CD8-positive, alpha-beta memory T cell (primary cell): ENCODE measurements around the gene HOXD9. TPM values are rescaled to one million over a fixed set of nuclear protein-coding genes. Genes with fewer than 3 reads are reported as not detected.

Experiments
- CTCF ChIA-PET: fragments of 350-600 bp; sonication (Branson Sonifier 250); formaldehyde crosslinking; loops from one replicate; lab custom pipeline; 2021; ENCODE audit warnings: antibody characterized with exemption; lab: Charles Lee
- POLR2A ChIA-PET: fragments of 350-600 bp; sonication (Branson Sonifier 250); formaldehyde crosslinking; loops from one replicate; lab custom pipeline; 2021; ENCODE audit warnings: antibody characterized with exemption; lab: Charles Lee
- DNase-seq, 5 donors: peaks; one replicate each; pipeline versions ENCODE4 v3.0.0 to v3.0.0-alpha.2; 2020 to 2022; ENCODE audit warnings: mixed read lengths in 1 of 5
- H3K27ac ChIP-seq: one replicate; pipeline ENCODE4 v1.7.0; 2013; ENCODE audit warnings: low read depth, mild to moderate bottlenecking, low read length, moderate library complexity
- H3K27me3 ChIP-seq: 2 replicates; pipeline ENCODE4 v1.7.0; 2013; ENCODE audit warnings: low read length, mild to moderate bottlenecking; ENCODE audit not compliant: insufficient read depth, poor library complexity, severe bottlenecking
- H3K36me3 ChIP-seq: 2 replicates; pipeline ENCODE4 v1.7.0; 2013; ENCODE audit warnings: mild to moderate bottlenecking, low read length, moderate library complexity; ENCODE audit not compliant: insufficient read depth
- H3K4me1 ChIP-seq: 2 replicates; pipeline ENCODE4 v1.7.0; 2013; ENCODE audit warnings: mild to moderate bottlenecking, low read length, moderate library complexity; ENCODE audit not compliant: insufficient read depth
- H3K4me3 ChIP-seq: 2 replicates; pipeline ENCODE4 v1.7.0; 2013; ENCODE audit warnings: mild to moderate bottlenecking, low read length
- H3K9me3 ChIP-seq: 2 replicates; pipeline ENCODE4 v1.7.0; 2013; ENCODE audit warnings: mild to moderate bottlenecking, low read length
- H3K27ac Mint-ChIP-seq, 8 donors: one replicate each; pipeline ENCODE4 v1.8.0; 2020 to 2021; ENCODE audit warnings: mixed read lengths in 8 of 8, mild to moderate bottlenecking in 6 of 8, inconsistent platforms in 3 of 8, moderate library complexity in 3 of 8
- H3K27me3 Mint-ChIP-seq, 2 donors: one replicate each; pipeline ENCODE4 v1.8.0; 2020 to 2021; ENCODE audit warnings: mixed read lengths in 2 of 2, mild to moderate bottlenecking in 1 of 2, moderate library complexity in 1 of 2
- H3K36me3 Mint-ChIP-seq, 3 donors: one replicate each; pipeline ENCODE4 v1.8.0; 2020 to 2021; ENCODE audit warnings: mixed read lengths in 3 of 3, inconsistent platforms in 1 of 3, mild to moderate bottlenecking in 1 of 3
- H3K4me1 Mint-ChIP-seq, 3 donors: one replicate each; pipeline ENCODE4 v1.8.0; 2020 to 2021; ENCODE audit warnings: mixed read lengths in 3 of 3, inconsistent platforms in 1 of 3, mild to moderate bottlenecking in 1 of 3
- H3K4me3 Mint-ChIP-seq, 7 donors: one replicate each; pipeline ENCODE4 v1.8.0; 2020 to 2021; ENCODE audit warnings: mixed read lengths in 7 of 7, mild to moderate bottlenecking in 6 of 7, moderate library complexity in 4 of 7, inconsistent platforms in 2 of 7
- H3K9me3 Mint-ChIP-seq, 5 donors: one replicate each; pipeline ENCODE4 v1.8.0; 2020 to 2022; ENCODE audit warnings: mixed read lengths in 5 of 5, mild to moderate bottlenecking in 3 of 5, moderate library complexity in 2 of 5, inconsistent platforms in 1 of 5
- polyA plus RNA-seq: library from polyadenylated mRNA; unstranded; fragments of 300-500 nt; fragmentation: Illumina TruSeq; gene quantifications from one replicate; pipeline ENCODE4 v1.2.3, GENCODE V29; 2021
- total RNA-seq, 2 experiments: library from RNA; stranded (reverse); gene quantifications; one replicate each; pipeline ENCODE4 v1.2.3, GENCODE V29; 2021

Gene HOXD9
- total and polyA plus RNA-seq, 3 experiments from 2014 or later = not detected

DNA sequence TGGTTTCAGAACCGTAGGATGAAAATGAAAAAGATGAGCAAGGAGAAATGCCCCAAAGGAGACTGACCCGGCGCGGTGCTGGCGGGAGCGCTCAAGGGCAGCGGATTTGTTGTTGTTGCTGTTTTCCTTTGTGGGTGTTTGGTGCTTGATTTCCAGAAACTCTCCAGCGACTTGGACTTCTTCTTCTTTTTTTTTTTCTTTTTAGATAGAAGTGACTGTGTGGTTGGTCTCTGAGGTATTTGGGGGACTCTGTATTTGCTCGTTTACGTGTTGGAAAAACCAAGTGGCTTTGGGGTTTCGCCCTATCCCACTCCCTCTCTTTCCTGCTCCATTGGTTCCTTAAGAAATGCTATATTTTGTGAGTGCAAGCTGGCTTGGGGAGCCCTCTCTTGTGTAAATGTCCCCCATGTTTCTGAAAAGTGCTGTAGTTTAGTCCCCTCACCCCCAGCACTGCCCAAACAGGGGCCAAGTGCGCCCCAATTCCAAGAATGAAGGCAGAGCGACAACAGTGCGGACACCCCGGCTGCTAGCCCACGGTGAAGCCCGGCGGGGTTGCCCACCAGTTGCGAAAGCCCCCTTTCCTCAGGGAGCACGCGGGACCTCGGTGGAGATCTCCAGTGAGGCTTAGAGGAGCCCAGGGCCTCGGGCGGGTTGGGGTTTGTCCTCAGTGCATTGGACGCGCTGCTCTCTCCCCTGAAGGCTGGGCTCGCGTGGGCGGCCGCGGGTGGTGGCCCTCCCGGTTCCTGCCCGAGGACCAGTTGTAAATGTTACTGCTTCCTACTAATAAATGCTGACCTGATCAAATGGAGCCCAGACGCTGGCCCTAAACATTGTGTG lies 1.8 kb downstream of the HOXD9 start:
- ChIA-PET CTCF (interaction anchor here (1.0 to 6.0 kb wide), 3 partner anchors 331 to 1023 kb away, joined by 3 to 79 read pairs (median 32); no protein-coding TSS in a partner anchor), POLR2A (no interaction called here)
- Mint-ChIP-seq H3K4me3 (peak overlapping the region in 5 of 7 donors; percentile 13 to 61 (median 59)), H3K36me3 (no peaks in the 10 kb centered on the region), H3K9me3 (peaks cover 0 to 21% (median 7%) of the 10 kb centered on the region in 5 donors), H3K27ac (peak overlapping the region in 3 of 8 donors; percentile 42 to 87 (median 63)), H3K4me1 (peaks cover 21 to 34% (median 26%) of the 10 kb centered on the region in 3 donors), H3K27me3 (peaks cover 84 to 88% of the 10 kb centered on the region in 2 donors)
- H3K4me1 ChIP-seq = peaks cover 13% of the 10 kb centered on the region
- no peak overlapping the region for H3K27ac ChIP-seq
- no peaks in the 10 kb centered on the region for H3K9me3 ChIP-seq
- H3K36me3 ChIP-seq = no peaks in the 10 kb centered on the region
- H3K27me3 ChIP-seq = peaks cover 92% of the 10 kb centered on the region
- no peak overlapping the region for H3K4me3 ChIP-seq
- DNase-seq = no peak

- Histone ChIP-seq H3K27ac (no peak overlapping the region), H3K36me3 (no peaks in the 10 kb centered on the region), H3K27me3 (peaks cover 85% of the 10 kb centered on the region), H3K4me1 (peaks cover 14% of the 10 kb centered on the region), H3K9me3 (no peaks in the 10 kb centered on the region), H3K4me3 (no peak overlapping the region)
- ChIA-PET CTCF (interaction anchor here (1.0 to 6.0 kb wide), 4 partner anchors 330 to 1023 kb away, joined by 3 to 79 read pairs (median 20); no protein-coding TSS in a partner anchor), POLR2A (no interaction called here)
- Mint-ChIP-seq H3K4me3 (peak overlapping the region in 3 of 7 donors; percentile 2 to 34 (median 15)), H3K9me3 (peaks cover 0 to 18% (median 5%) of the 10 kb centered on the region in 5 donors), H3K4me1 (peaks cover 21 to 34% (median 26%) of the 10 kb centered on the region in 3 donors), H3K27ac (peak overlapping the region in 2 of 8 donors; percentile 49 to 87), H3K27me3 (peaks cover 77 to 80% of the 10 kb centered on the region in 2 donors), H3K36me3 (no peaks in the 10 kb centered on the region)
- no peak for DNase-seq
Measured at GRCh38 chr2:176124947-176125771, 2.6 kb downstream of the HOXD9 start.

- H3K4me3 Mint-ChIP-seq = peak overlapping the region in 1 of 7 donors; percentile 15
- peaks cover 21 to 36% (median 28%) of the 10 kb centered on the region in 3 donors for H3K4me1 Mint-ChIP-seq
- H3K27me3 ChIP-seq = peaks cover 84% of the 10 kb centered on the region
- no peaks in the 10 kb centered on the region for H3K36me3 Mint-ChIP-seq
- no peaks in the 10 kb centered on the region for H3K9me3 ChIP-seq
- H3K27me3 Mint-ChIP-seq = peaks cover 74 to 76% of the 10 kb centered on the region in 2 donors
- peak overlapping the region in 1 of 8 donors; percentile 87 for H3K27ac Mint-ChIP-seq
- POLR2A ChIA-PET = no interaction called here
- H3K9me3 Mint-ChIP-seq = peaks cover 0 to 18% (median 6%) of the 10 kb centered on the region in 5 donors
- no peak for DNase-seq
- H3K27ac ChIP-seq = no peak overlapping the region
- CTCF ChIA-PET = interaction anchor here (1.0 to 6.0 kb wide), 4 partner anchors 330 to 1022 kb away, joined by 3 to 79 read pairs (median 20); no protein-coding TSS in a partner anchor
- no peak overlapping the region for H3K4me3 ChIP-seq
- peaks cover 14% of the 10 kb centered on the region for H3K4me1 ChIP-seq
- no peaks in the 10 kb centered on the region for H3K36me3 ChIP-seq
Measured at GRCh38 chr2:176125772-176126054, 3.2 kb downstream of the HOXD9 start.

DNA sequence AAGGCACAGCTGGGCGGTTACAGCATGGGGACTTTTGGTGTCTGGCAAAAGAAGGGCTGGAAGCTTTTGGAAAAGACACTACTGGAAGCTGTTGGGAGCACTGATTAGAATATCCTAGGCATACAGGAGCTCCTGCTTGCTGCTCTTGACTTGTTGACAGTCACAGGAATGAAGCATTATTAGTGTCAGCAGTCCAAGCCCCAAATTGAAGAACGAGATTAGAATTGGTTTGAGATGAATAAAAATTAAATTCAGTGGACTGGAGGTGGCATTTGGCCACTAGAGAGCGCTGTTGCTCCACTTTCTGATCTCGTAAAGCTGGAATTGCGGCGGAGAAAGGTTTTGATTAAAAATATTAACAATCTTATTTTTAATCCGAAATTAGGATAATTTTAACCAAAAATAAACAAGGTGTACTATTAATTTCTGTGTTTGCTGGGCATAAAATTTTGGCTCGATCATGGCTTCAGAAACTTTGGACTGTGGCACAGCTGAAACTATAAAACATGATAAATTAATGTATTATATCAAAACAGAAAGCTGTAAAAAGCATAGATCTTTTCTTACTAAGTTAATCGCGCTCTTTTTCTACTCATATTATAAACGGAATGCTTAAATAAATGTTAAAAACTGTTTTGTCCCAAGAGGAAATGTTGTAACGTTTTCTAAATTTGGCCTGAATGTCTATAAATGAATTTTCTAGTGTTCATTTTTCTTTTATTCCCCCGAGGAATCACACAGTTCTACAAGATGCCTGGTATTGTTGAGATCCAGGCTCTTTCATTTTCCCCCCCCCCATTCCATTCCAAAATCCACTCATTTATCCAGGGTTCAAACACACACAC lies 4.6 kb downstream of the HOXD9 start:
- no peaks in the 10 kb centered on the region for H3K36me3 Mint-ChIP-seq
- peaks cover 4 to 25% (median 13%) of the 10 kb centered on the region in 5 donors for H3K9me3 Mint-ChIP-seq
- H3K9me3 ChIP-seq = no peaks in the 10 kb centered on the region
- ChIA-PET CTCF (interaction anchor here (0.6 to 6.0 kb wide), 32 partner anchors 13 to 1207 kb away, joined by 3 to 79 read pairs (median 4); no protein-coding TSS in a partner anchor), POLR2A (interaction anchor here (0.6 to 1.2 kb wide), 2 partner anchors 82 to 328 kb away, joined by 3 to 4 read pairs; no protein-coding TSS in a partner anchor)
- peaks cover 76 to 79% of the 10 kb centered on the region in 2 donors for H3K27me3 Mint-ChIP-seq
- H3K36me3 ChIP-seq = no peaks in the 10 kb centered on the region
- H3K27me3 ChIP-seq = peaks cover 83% of the 10 kb centered on the region
- H3K4me1 Mint-ChIP-seq = peaks cover 31 to 49% (median 40%) of the 10 kb centered on the region in 3 donors
- peak overlapping the region in 2 of 8 donors; percentile 46 to 87 for H3K27ac Mint-ChIP-seq
- DNase-seq = peak; percentile 49 to 72 (median 62)
- no peak overlapping the region for H3K4me3 ChIP-seq
- no peak overlapping the region for H3K27ac ChIP-seq
- H3K4me3 Mint-ChIP-seq = peak overlapping the region in 1 of 7 donors; percentile 53
- peaks cover 16% of the 10 kb centered on the region for H3K4me1 ChIP-seq

GRCh38 chr2:176127774-176128072 lies 5.2 kb downstream of the HOXD9 start:
- no peaks in the 10 kb centered on the region for H3K9me3 ChIP-seq
- Mint-ChIP-seq H3K4me1 (peaks cover 34 to 55% (median 41%) of the 10 kb centered on the region in 3 donors), H3K36me3 (no peaks in the 10 kb centered on the region), H3K9me3 (peaks cover 5 to 29% (median 17%) of the 10 kb centered on the region in 5 donors), H3K27me3 (peaks cover 79 to 81% of the 10 kb centered on the region in 2 donors), H3K4me3 (peak overlapping the region in 2 of 7 donors; percentile 63 to 81), H3K27ac (peak overlapping the region in 1 of 8 donors; percentile 85)
- POLR2A ChIA-PET = interaction anchor here (0.6 kb wide), 2 partner anchors 83 to 544 kb away, joined by 3 read pairs; no protein-coding TSS in a partner anchor
- CTCF ChIA-PET = interaction anchor here (0.7 to 6.0 kb wide), 24 partner anchors 12 to 1206 kb away, joined by 3 to 79 read pairs (median 6); no protein-coding TSS in a partner anchor
- peaks cover 20% of the 10 kb centered on the region for H3K4me1 ChIP-seq
- no peak overlapping the region for H3K4me3 ChIP-seq
- H3K27me3 ChIP-seq = peaks cover 83% of the 10 kb centered on the region
- no peak overlapping the region for H3K27ac ChIP-seq
- no peaks in the 10 kb centered on the region for H3K36me3 ChIP-seq
- no peak for DNase-seq

DNA sequence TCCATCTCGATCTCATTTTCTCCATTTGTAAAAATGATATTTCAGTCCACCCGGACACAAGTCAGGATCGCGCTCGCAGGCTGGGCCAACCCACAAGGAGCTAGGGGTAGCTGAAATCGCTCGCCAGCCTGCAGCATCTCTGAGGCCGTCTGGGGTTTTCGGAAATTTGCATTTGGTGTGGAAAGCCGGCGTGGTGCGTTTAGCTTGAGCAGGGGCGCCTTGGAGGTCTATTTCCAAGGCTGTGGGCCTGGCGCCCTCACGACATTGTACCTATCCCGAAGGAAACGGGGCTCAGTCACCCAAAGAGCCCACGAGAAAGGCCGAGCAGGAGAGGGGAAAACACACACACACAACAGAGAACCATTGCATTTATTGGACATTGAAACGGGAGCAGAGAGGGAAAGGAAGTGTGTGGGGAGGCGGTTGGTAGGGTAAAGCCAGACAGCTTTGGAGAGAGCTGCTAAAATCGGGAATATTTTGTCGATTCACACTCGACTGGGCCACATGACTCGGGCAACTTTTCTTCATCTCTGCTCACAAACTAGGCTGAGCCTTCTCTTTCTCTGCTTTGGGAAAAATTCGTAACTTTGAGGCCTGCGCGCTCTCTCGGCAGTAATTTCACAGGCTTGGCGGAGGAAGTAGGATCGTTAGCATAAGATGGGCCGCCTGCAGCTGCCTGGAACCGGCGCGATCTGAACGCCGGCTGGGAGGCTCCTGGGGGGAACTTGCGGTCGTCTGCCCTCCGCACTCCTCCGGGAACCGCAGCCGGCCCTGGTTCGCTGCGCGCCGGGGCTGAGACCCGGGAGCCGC lies 5.9 kb downstream of the HOXD9 start:
- Mint-ChIP-seq H3K9me3 (peaks cover 5 to 29% (median 20%) of the 10 kb centered on the region in 5 donors), H3K4me1 (peaks cover 37 to 56% (median 42%) of the 10 kb centered on the region in 3 donors), H3K27ac (peak overlapping the region in 5 of 8 donors; percentile 37 to 85 (median 67)), H3K27me3 (peaks cover 85 to 87% of the 10 kb centered on the region in 2 donors), H3K4me3 (peak overlapping the region in 6 of 7 donors; percentile 59 to 81 (median 72)), H3K36me3 (no peaks in the 10 kb centered on the region)
- Histone ChIP-seq H3K9me3 (no peaks in the 10 kb centered on the region), H3K4me3 (no peak overlapping the region), H3K36me3 (no peaks in the 10 kb centered on the region), H3K27ac (no peak overlapping the region), H3K27me3 (peaks cover 87% of the 10 kb centered on the region), H3K4me1 (peaks cover 20% of the 10 kb centered on the region)
- DNase-seq = no peak
- ChIA-PET POLR2A (interaction anchor here (0.6 kb wide), 2 partner anchors 84 to 543 kb away, joined by 3 read pairs; no protein-coding TSS in a partner anchor), CTCF (interaction anchor here (1.3 to 6.0 kb wide), 10 partner anchors 12 to 1021 kb away, joined by 3 to 79 read pairs (median 14); no protein-coding TSS in a partner anchor)
